Smooth muscle cell (in vitro differentiated cells): ENCODE measurements around the gene SPRY1. TPM values are rescaled to one million over a fixed set of nuclear protein-coding genes. Genes with fewer than 3 reads are reported as not detected.

Source experiments
- DNase-seq: peaks from one replicate; lab custom pipeline; 2025; ENCODE audit not compliant: unreplicated experiment; lab: John Stamatoyannopoulos, UW
- H2AFZ ChIP-seq: fragments of 200-600 bp; sonication (generic); 2 replicates; pipeline ENCODE4 v1.6.0; 2016; ENCODE audit warnings: antibody characterized with exemption, low read depth, mild to moderate bottlenecking
- H3F3A ChIP-seq: fragments of 200-600 bp; sonication (generic); 2 replicates; pipeline ENCODE4 v1.6.0; 2017; ENCODE audit warnings: antibody characterized with exemption, low read depth
- H3K27ac ChIP-seq: fragments of 200-600 bp; sonication (generic); 2 replicates; pipeline ENCODE4 v1.5.1; 2016; ENCODE audit warnings: low read depth, mild to moderate bottlenecking
- H3K27me3 ChIP-seq: fragments of 200-600 bp; sonication (generic); 2 replicates; pipeline ENCODE4 v1.6.1; 2016; ENCODE audit warnings: low read depth, mild to moderate bottlenecking
- H3K36me3 ChIP-seq: fragments of 200-600 bp; sonication (generic); 2 replicates; pipeline ENCODE4 v1.5.1; 2016; ENCODE audit warnings: low read depth
- H3K4me1 ChIP-seq: fragments of 200-600 bp; sonication (generic); 2 replicates; pipeline ENCODE4 v1.5.1; 2016; ENCODE audit warnings: low read depth
- H3K4me2 ChIP-seq: fragments of 200-600 bp; sonication (generic); 2 replicates; pipeline ENCODE4 v1.6.0; 2016; ENCODE audit warnings: mild to moderate bottlenecking
- H3K4me3 ChIP-seq: fragments of 200-600 bp; sonication (generic); 2 replicates; pipeline ENCODE4 v1.5.1; 2016; ENCODE audit warnings: mild to moderate bottlenecking
- H3K79me2 ChIP-seq: fragments of 200-600 bp; sonication (generic); 2 replicates; pipeline ENCODE4 v1.6.0; 2016; ENCODE audit warnings: low read depth, mild to moderate bottlenecking
- H3K9ac ChIP-seq: fragments of 200-600 bp; sonication (generic); 2 replicates; pipeline ENCODE4 v1.6.0; 2016; ENCODE audit warnings: low read depth
- H3K9me3 ChIP-seq: fragments of 200-600 bp; sonication (generic); replicated peaks from 2 replicates; pipeline ENCODE4 v1.5.1; 2016; ENCODE audit warnings: low read depth
- H4K20me1 ChIP-seq: fragments of 200-600 bp; sonication (generic); 2 replicates; pipeline ENCODE4 v1.6.0; 2016; ENCODE audit warnings: low read depth
- CTCF ChIP-seq: fragments of 200-600 bp; sonication (generic); IDR thresholded peaks from 2 replicates; pipeline ENCODE4 v1.5.1; 2017; ENCODE audit warnings: borderline replicate concordance, mild to moderate bottlenecking, antibody characterized with exemption; ENCODE audit not compliant: insufficient read depth, poor library complexity, severe bottlenecking
- WGBS: methylation state at CpG from one replicate; pipeline ENCODE4 v1.1.7; 2016; ENCODE audit warnings: low lambda C conversion rate; 5-methylcytosine and 5-hydroxymethylcytosine counted together
- polyA plus RNA-seq: library from polyadenylated mRNA; unstranded; fragments of >200 nt; fragmentation: Nextera tagmentation; extraction: Ambion mirVana; gene quantifications from 2 replicates; pipeline ENCODE4 v1.2.1, GENCODE V29; 2016
- total RNA-seq: library from RNA; depleted of rRNA; stranded (reverse); fragments of >200 nt; gene quantifications from 2 replicates; pipeline ENCODE4 v1.2.3, GENCODE V29; 2014

The SPRY1 gene
- total and polyA plus RNA-seq, 2 experiments from 2014 or later: 17.8 to 26.4 TPM

GRCh38 chr4:123421937-123422781 is 25.6 kb downstream of the SPRY1 start:
- H3K4me3 ChIP-seq: peak overlapping the region; percentile 11
- peaks cover 29% of the 10 kb centered on the region for H3K4me1 ChIP-seq
- no peaks in the 10 kb centered on the region for H4K20me1 ChIP-seq
- H3K4me2 ChIP-seq: peak overlapping the region; percentile 63
- H3K79me2 ChIP-seq: no peaks in the 10 kb centered on the region
- H3F3A ChIP-seq: peaks cover 17% of the 10 kb centered on the region
- H3K9ac ChIP-seq: no peak overlapping the region
- H3K27me3 ChIP-seq: no peaks in the 10 kb centered on the region
- no peak for DNase-seq
- H3K27ac ChIP-seq: peak overlapping the region; percentile 46
- peak overlapping the region; percentile 52 for H2AFZ ChIP-seq
- no peaks in the 10 kb centered on the region for H3K9me3 ChIP-seq
- no peaks in the 10 kb centered on the region for H3K36me3 ChIP-seq
- WGBS: 84% methylated on average over 9 of the region's 9 CpGs
- TF ChIP-seq CTCF: no peak

DNA sequence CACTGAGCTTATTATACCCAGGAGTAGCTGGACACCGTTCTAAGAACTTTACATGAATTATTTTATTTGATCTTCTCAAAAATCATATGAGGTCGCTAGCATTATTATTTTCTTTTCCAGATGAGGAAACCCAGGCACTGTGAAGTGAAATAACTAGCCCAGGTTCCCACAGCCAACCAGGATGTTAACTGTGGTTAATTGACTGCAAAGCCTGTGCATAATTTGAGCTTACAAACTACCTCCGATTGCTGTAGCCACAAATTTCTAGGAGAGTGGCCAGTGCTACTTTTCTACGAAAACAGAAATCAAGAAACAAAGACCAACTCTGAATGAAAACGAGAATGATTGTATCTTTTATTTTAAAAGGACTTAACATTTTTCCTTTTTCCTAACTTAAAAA is 27.2 kb downstream of the SPRY1 start:
- Histone ChIP-seq H3K4me3 (no peak overlapping the region), H3K27ac (no peak overlapping the region), H4K20me1 (no peaks in the 10 kb centered on the region), H3K27me3 (no peaks in the 10 kb centered on the region), H3F3A (peaks cover 11% of the 10 kb centered on the region), H3K4me1 (peaks cover 14% of the 10 kb centered on the region), H3K9me3 (no peaks in the 10 kb centered on the region), H2AFZ (no peak overlapping the region), H3K9ac (no peak overlapping the region), H3K36me3 (no peaks in the 10 kb centered on the region), H3K79me2 (no peaks in the 10 kb centered on the region), H3K4me2 (no peak overlapping the region)
- 92% methylated on average over 5 of the region's 5 CpGs for WGBS
- DNase-seq: no peak
- no peak for TF ChIP-seq CTCF

- no peaks in the 10 kb centered on the region for H3K9me3 ChIP-seq
- H3K27me3 ChIP-seq: no peaks in the 10 kb centered on the region
- H3K4me3 ChIP-seq: no peak overlapping the region
- no peak for DNase-seq
- no peak for TF ChIP-seq CTCF
- 90% methylated on average over 3 of the region's 3 CpGs for WGBS
- H3K9ac ChIP-seq: no peak overlapping the region
- no peaks in the 10 kb centered on the region for H3K4me1 ChIP-seq
- no peak overlapping the region for H3K4me2 ChIP-seq
- no peaks in the 10 kb centered on the region for H3K79me2 ChIP-seq
- H3K27ac ChIP-seq: no peak overlapping the region
- no peaks in the 10 kb centered on the region for H3K36me3 ChIP-seq
- no peaks in the 10 kb centered on the region for H4K20me1 ChIP-seq
- H2AFZ ChIP-seq: no peak overlapping the region
- no peaks in the 10 kb centered on the region for H3F3A ChIP-seq
Observed at GRCh38 chr4:123427951-123428350, 31.4 kb downstream of the SPRY1 start.

GRCh38 chr4:123430031-123430430 is 33.4 kb downstream of the SPRY1 start:
- Histone ChIP-seq H2AFZ (no peak overlapping the region), H3K9me3 (no peaks in the 10 kb centered on the region), H3F3A (no peaks in the 10 kb centered on the region), H3K27me3 (no peaks in the 10 kb centered on the region), H3K4me2 (no peak overlapping the region), H4K20me1 (no peaks in the 10 kb centered on the region), H3K27ac (no peak overlapping the region), H3K79me2 (no peaks in the 10 kb centered on the region), H3K4me1 (no peaks in the 10 kb centered on the region), H3K36me3 (no peaks in the 10 kb centered on the region), H3K4me3 (no peak overlapping the region), H3K9ac (no peak overlapping the region)
- no peak for DNase-seq
- WGBS: 85% methylated on average over 3 of the region's 3 CpGs
- no peak for TF ChIP-seq CTCF
